ENCODE results near the gene CCL13.

The CCL13 gene

GRCh38 chr17:34337701-34338100, 18.6 kb upstream of the CCL13 start:
- no peak for ATAC-seq
- TF ChIP-seq CSDC2 (CRISPR knock-in tag; IDR thresholded peaks at IDR 0.05) (no peak), ARNTL (CRISPR knock-in tag; IDR thresholded peaks at IDR 0.05; ENCODE audit: borderline replicate concordance, low read depth) (no peak), OSR1 (CRISPR knock-in tag; IDR thresholded peaks at IDR 0.05) (no peak), PATZ1 (CRISPR knock-in tag; IDR thresholded peaks at IDR 0.05; ENCODE audit: borderline replicate concordance) (no peak)
- TF ChIP-seq, protein P1, sequence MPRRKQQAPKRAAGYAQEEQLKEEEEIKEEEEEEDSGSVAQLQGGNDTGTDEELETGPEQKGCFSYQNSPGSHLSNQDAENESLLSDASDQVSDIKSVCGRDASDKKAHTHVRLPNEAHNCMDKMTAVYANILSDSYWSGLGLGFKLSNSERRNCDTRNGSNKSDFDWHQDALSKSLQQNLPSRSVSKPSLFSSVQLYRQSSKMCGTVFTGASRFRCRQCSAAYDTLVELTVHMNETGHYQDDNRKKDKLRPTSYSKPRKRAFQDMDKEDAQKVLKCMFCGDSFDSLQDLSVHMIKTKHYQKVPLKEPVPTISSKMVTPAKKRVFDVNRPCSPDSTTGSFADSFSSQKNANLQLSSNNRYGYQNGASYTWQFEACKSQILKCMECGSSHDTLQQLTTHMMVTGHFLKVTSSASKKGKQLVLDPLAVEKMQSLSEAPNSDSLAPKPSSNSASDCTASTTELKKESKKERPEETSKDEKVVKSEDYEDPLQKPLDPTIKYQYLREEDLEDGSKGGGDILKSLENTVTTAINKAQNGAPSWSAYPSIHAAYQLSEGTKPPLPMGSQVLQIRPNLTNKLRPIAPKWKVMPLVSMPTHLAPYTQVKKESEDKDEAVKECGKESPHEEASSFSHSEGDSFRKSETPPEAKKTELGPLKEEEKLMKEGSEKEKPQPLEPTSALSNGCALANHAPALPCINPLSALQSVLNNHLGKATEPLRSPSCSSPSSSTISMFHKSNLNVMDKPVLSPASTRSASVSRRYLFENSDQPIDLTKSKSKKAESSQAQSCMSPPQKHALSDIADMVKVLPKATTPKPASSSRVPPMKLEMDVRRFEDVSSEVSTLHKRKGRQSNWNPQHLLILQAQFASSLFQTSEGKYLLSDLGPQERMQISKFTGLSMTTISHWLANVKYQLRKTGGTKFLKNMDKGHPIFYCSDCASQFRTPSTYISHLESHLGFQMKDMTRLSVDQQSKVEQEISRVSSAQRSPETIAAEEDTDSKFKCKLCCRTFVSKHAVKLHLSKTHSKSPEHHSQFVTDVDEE (CRISPR knock-in tag; IDR thresholded peaks at IDR 0.05) = no peak

GRCh38 chr17:34339138-34339770, 17.0 kb upstream of the CCL13 start:
- ATAC-seq = no peak
- no peak for TF ChIP-seq TCF4 (CRISPR knock-in tag; IDR thresholded peaks at IDR 0.05; ENCODE audit: borderline replicate concordance)
- no peak for TF ChIP-seq ZC3H10 (CRISPR knock-in tag; IDR thresholded peaks at IDR 0.05)
- no peak for TF ChIP-seq ISL1 (CRISPR knock-in tag; IDR thresholded peaks at IDR 0.05)
- TF ChIP-seq ARNTL (CRISPR knock-in tag; IDR thresholded peaks at IDR 0.05; ENCODE audit: borderline replicate concordance, low read depth) = no peak
- TF ChIP-seq, protein P1 (CRISPR knock-in tag; IDR thresholded peaks at IDR 0.05) = no peak
- no peak for TF ChIP-seq SNAI2 (CRISPR knock-in tag; IDR thresholded peaks at IDR 0.05)
- TF ChIP-seq, protein P2, sequence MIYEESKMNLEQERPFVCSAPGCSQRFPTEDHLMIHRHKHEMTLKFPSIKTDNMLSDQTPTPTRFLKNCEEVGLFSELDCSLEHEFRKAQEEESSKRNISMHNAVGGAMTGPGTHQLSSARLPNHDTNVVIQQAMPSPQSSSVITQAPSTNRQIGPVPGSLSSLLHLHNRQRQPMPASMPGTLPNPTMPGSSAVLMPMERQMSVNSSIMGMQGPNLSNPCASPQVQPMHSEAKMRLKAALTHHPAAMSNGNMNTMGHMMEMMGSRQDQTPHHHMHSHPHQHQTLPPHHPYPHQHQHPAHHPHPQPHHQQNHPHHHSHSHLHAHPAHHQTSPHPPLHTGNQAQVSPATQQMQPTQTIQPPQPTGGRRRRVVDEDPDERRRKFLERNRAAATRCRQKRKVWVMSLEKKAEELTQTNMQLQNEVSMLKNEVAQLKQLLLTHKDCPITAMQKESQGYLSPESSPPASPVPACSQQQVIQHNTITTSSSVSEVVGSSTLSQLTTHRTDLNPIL (CRISPR knock-in tag; IDR thresholded peaks at IDR 0.05; ENCODE audit: low read depth) = no peak

- ATAC-seq = no peak
- no peak for TF ChIP-seq ARNTL (CRISPR knock-in tag; IDR thresholded peaks at IDR 0.05; ENCODE audit: borderline replicate concordance, low read depth)
- no peak for TF ChIP-seq OSR1 (CRISPR knock-in tag; IDR thresholded peaks at IDR 0.05)
- TF ChIP-seq ISL1 (CRISPR knock-in tag; IDR thresholded peaks at IDR 0.05) = no peak
- no peak for TF ChIP-seq ZFP3 (CRISPR knock-in tag; IDR thresholded peaks at IDR 0.05)
- TF ChIP-seq RARB (CRISPR knock-in tag; IDR thresholded peaks at IDR 0.05) = no peak
- TF ChIP-seq ZNF565 (CRISPR knock-in tag; conservative IDR thresholded peaks at IDR 0.05; ENCODE audit: low read depth) = no peak
- TF ChIP-seq CSRNP3 (CRISPR knock-in tag; IDR thresholded peaks at IDR 0.05) = no peak
- TF ChIP-seq ZC3H10 (CRISPR knock-in tag; IDR thresholded peaks at IDR 0.05) = no peak
- TF ChIP-seq, protein P2 (CRISPR knock-in tag; IDR thresholded peaks at IDR 0.05; ENCODE audit: low read depth) = no peak
- no peak for TF ChIP-seq SNAI2 (CRISPR knock-in tag; IDR thresholded peaks at IDR 0.05)
- TF ChIP-seq TOX (CRISPR knock-in tag; IDR thresholded peaks at IDR 0.05; ENCODE audit: borderline replicate concordance) = no peak
- TF ChIP-seq ZNF8 (CRISPR knock-in tag; IDR thresholded peaks at IDR 0.05) = no peak
- no peak for TF ChIP-seq ZFP30 (CRISPR knock-in tag; IDR thresholded peaks at IDR 0.05)
- TF ChIP-seq TCF4 (CRISPR knock-in tag; IDR thresholded peaks at IDR 0.05; ENCODE audit: borderline replicate concordance) = no peak
- no peak for TF ChIP-seq PATZ1 (CRISPR knock-in tag; IDR thresholded peaks at IDR 0.05; ENCODE audit: borderline replicate concordance)
- TF ChIP-seq, protein P1 (CRISPR knock-in tag; IDR thresholded peaks at IDR 0.05) = no peak
- TF ChIP-seq ESRRG (CRISPR knock-in tag; IDR thresholded peaks at IDR 0.05) = no peak
- no peak for TF ChIP-seq CSDC2 (CRISPR knock-in tag; IDR thresholded peaks at IDR 0.05)
Observed at GRCh38 chr17:34341916-34342315, 14.4 kb upstream of the CCL13 start.

Data from SK-N-SH treated with all-trans-retinoic acid at 6 μM for 48 hours (cell line).